Psoas muscle (tissue), 8 donors: ENCODE results near the gene ARMH2. TPM values are rescaled to one million over a fixed set of nuclear protein-coding genes. Genes with fewer than 3 reads are reported as not detected.

Experiments used
- ATAC-seq, 4 donors: fragments of 200-7000 bp; cut with Tn5 transposase; one replicate each; pipeline ENCODE4 v1.9.1; 2020; ENCODE audit warnings: moderate library complexity in 3 of 4, mild to moderate bottlenecking in 2 of 4
- DNase-seq, 2 donors: peaks; one replicate each; pipeline ENCODE4 v3.0.0-alpha.2; 2020
- H3K27ac ChIP-seq: fragments of 200-600 bp; one replicate; pipeline ENCODE4 v1.8.0; 2022
- H3K27me3 ChIP-seq, 3 donors: fragments of 200-600 bp in 1 of 3; one replicate each; pipeline versions ENCODE4 v1.6.1 to v1.8.0; 2013 to 2022; ENCODE audit warnings: low read length in 2 of 3, mild to moderate bottlenecking in 2 of 3, moderate library complexity in 1 of 3; ENCODE audit not compliant: insufficient read depth in 3 of 3
- H3K36me3 ChIP-seq, 2 donors: fragments of 200-600 bp in 1 of 2; one replicate each; pipeline versions ENCODE4 v1.6.1 to v1.8.0; 2013 to 2022; ENCODE audit warnings: low read depth in 1 of 2, mild to moderate bottlenecking in 1 of 2, moderate library complexity in 1 of 2; ENCODE audit not compliant: insufficient read depth in 1 of 2
- H3K4me1 ChIP-seq: fragments of 200-600 bp; one replicate; pipeline ENCODE4 v1.8.0; 2022
- H3K4me3 ChIP-seq: fragments of 200-600 bp; one replicate; pipeline ENCODE4 v1.8.0; 2022; ENCODE audit warnings: mild to moderate bottlenecking
- H3K9me3 ChIP-seq: fragments of 200-600 bp; one replicate; pipeline ENCODE4 v1.8.0; 2022
- CTCF ChIP-seq: fragments of 200-600 bp; IDR thresholded peaks from one replicate; pipeline ENCODE4 v1.8.0; 2022; ENCODE audit warnings: antibody characterized with exemption
- WGBS, 3 donors: extraction: QIAGEN DNeasy Blood & Tissue Kit; methylation state at CpG; one replicate each; pipeline versions ENCODE4 v1.1.6 to v1.1.7; 2013; 5-methylcytosine and 5-hydroxymethylcytosine counted together
- intact Hi-C, 2 donors: fragments of 100-400 bp; cut with DNase I; formaldehyde crosslinking; loops; one replicate each; pipeline versions ENCODE4 v1.11.0 to v1.14.2; 2022
- polyA plus RNA-seq, 3 donors: library from polyadenylated mRNA; stranded (reverse); fragments of 200-250 nt; gene quantifications; one replicate each; pipeline ENCODE4 v1.2.3, GENCODE V29; 2013
- total RNA-seq, 4 donors: library from RNA; stranded (reverse); fragmentation: NEBNext Ultra II Directional in 2 of 4; extraction: Animal tissue kit (Norgen Biotek cat#: 25700) in 2 of 4; gene quantifications; one replicate each; pipeline versions ENCODE4 v1.2.1 to v1.2.4, GENCODE V29; 2021 to 2023
- donor health status: healthy with polysubstance abuse.
- donor health status: DM: no; HTN: no; CAD: no; lungs with moderate emphysema.
- donor health status: Bipolar disorder and iron deficiency.
- donor health status: healthy.
- donor health status: DM: yes; HTN: yes; CAD: no.
- donor health status: DM: no; HTN: no; CAD: no.
- donor health status: DM: no; HTN: no; CAD: no.
- donor health status: DM: yes; HTN: yes; CAD: no.

ARMH2 gene
- total and polyA plus RNA-seq, 7 donors, result not detected

- intact Hi-C loops, result loop anchor here in 1 of 2 donors (10.0 kb wide), 1 partner anchor 179 kb away; no protein-coding TSS in a partner anchor
- no peak for ATAC-seq
- no peak for TF ChIP-seq CTCF
Observed at GRCh38 chr6:24763578-24763977, 35.1 kb downstream of the ARMH2 start.

GRCh38 chr6:24761851-24762250, 36.9 kb downstream of the ARMH2 start:
- TF ChIP-seq CTCF, result no peak
- ATAC-seq (no peak), DNase-seq (no peak)
- intact Hi-C loops, result loop anchor here in 1 of 2 donors (10.0 kb wide), 1 partner anchor 177 kb away; no protein-coding TSS in a partner anchor
- Histone ChIP-seq H3K4me3 (no peak overlapping the region), H3K27ac (no peak overlapping the region), H3K27me3 (no peaks in the 10 kb centered on the region), H3K4me1 (no peaks in the 10 kb centered on the region), H3K9me3 (no peaks in the 10 kb centered on the region), H3K36me3 (no peaks in the 10 kb centered on the region)

More at GRCh38 chr6:24763578-24763977, 35.1 kb downstream of the ARMH2 start:
- H3K9me3 ChIP-seq, result no peaks in the 10 kb centered on the region
- WGBS, 3 donors, result 76 to 85% (median 81%) methylated on average over 3 of the region's 3 CpGs
- no peak overlapping the region for H3K27ac ChIP-seq
- H3K4me3 ChIP-seq, result no peak overlapping the region
- DNase-seq, result no peak
- H3K36me3 ChIP-seq, result no peaks in the 10 kb centered on the region
- H3K27me3 ChIP-seq, result no peaks in the 10 kb centered on the region
- H3K4me1 ChIP-seq, result no peaks in the 10 kb centered on the region

- TF ChIP-seq CTCF, result no peak
- 78 to 85% (median 83%) methylated on average over 17 of the region's 17 CpGs for WGBS, 3 donors
- DNase-seq, result no peak
- no peaks in the 10 kb centered on the region for H3K9me3 ChIP-seq
- no peaks in the 10 kb centered on the region for H3K36me3 ChIP-seq
- ATAC-seq, result no peak
- no peak overlapping the region for H3K27ac ChIP-seq
- no peak overlapping the region for H3K4me3 ChIP-seq
- no peaks in the 10 kb centered on the region for H3K27me3 ChIP-seq
- intact Hi-C loops, result loop anchor here in 1 of 2 donors (10.0 kb wide), 1 partner anchor 177 kb away; no protein-coding TSS in a partner anchor
- H3K4me1 ChIP-seq, result no peaks in the 10 kb centered on the region
Observed at GRCh38 chr6:24761193-24761835, 37.4 kb downstream of the ARMH2 start.

GRCh38 chr6:24760210-24760609, 38.5 kb downstream of the ARMH2 start:
- no peak for ATAC-seq
- Histone ChIP-seq H3K27ac (no peak overlapping the region), H3K36me3 (no peaks in the 10 kb centered on the region), H3K27me3 (no peaks in the 10 kb centered on the region), H3K4me3 (no peak overlapping the region), H3K4me1 (no peaks in the 10 kb centered on the region), H3K9me3 (no peaks in the 10 kb centered on the region)
- intact Hi-C loops, result loop anchor here in 1 of 2 donors (10.0 kb wide), 1 partner anchor 175 kb away; no protein-coding TSS in a partner anchor
- no peak for DNase-seq
- 94 to 96% (median 96%) methylated on average over 5 of the region's 5 CpGs for WGBS, 3 donors
- no peak for TF ChIP-seq CTCF
